IPS-NIHi7 (cell line): ENCODE measurements around the gene CTNNA3.

Experiments
- DNase-seq: peaks from one replicate; pipeline ENCODE4 v3.0.0; 2012; ENCODE audit warnings: mixed read lengths; ENCODE audit errors: extremely low spot score

CTNNA3 gene

DNA sequence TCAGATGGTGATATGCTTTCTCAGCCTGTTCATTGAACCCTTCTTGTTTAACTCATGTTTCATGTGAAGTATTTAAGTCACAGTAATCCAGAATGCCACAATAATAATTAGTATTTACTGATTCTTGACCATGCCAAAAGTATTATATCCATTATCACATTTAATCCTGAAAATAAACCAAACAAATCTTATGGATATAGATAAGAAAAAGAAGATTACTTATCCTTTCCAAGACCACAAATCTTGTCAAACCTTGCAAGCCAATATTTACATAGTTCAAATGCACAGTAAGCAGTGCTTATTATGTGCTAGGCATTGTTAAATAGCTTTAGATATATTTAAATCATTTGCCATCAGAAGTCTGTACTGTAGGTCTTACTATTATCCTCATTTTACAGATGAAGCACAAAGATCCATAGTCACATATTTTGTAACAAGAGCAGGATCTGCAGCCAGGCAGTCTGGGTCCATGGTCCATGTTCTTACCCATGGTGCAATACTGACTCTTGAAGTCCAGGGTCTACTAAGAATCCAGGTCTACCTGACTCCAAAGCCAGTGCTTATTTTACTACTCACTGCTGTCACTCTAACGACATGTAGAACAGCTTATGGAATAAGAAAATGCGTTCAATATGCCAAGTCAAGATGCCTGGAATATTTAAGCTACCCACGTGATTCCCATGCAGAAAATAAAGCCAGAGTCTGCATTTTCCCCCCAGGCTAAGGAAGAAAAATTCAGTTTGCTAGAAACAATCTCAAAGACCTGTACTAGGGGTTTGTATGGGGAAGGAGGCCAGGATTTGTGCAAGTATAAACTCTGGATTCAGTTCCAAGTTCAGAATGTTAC lies 1755.0 kb downstream of the CTNNA3 start:
- no peak for DNase-seq

DNA sequence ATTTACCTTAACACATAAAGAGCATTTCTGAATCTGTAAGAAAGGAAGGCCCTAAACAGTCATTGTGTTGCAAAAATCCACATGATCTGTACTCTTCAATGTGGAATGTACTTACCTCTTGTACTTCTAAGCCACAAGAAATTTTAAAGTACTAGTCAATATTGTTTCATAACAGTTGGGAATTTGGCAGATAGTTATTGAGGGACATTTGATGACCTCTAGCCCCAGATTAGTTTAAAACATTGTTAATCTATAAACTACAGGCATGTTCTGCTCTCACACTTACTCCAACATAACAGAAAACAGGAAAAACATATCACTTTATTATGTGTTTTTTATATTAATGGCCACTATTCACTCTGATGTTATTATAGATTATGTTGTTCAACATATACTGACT lies 1755.9 kb downstream of the CTNNA3 start:
- DNase-seq: no peak

DNA sequence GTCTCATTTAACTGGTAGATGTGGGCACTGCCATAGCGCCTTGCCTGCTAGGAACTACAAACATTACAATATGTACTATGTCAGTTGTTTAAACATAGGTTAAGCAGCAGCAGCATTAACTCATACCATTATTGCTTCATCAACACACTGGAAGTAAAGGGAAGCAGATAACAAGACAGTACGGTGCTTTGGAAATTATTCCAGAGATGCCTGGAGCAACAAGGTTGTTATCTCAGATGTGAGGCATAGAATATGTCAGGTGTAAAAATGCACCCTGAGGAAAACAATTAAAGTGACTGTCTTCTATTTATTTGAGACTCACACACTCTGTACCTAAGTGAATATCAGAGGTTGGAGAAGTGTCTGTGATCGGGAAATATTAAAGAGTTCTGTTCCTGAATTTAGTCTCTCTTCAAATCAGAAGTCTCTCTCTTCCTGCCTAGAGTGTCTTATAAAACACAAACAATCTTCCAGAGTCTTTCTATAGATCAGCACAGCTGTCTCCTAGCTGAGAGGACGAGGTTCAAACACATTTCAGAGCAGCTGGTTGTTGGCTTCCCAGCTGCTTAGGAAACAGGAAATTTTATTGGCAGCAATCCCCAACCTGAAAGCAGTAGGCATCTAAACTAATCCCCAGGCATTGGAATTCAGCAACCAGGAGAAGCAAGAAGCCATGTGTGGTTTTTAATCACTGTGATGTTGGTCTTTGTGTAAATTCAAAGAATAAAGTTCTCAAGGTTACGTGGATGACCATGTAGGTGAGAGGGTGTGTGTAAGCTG lies 1764.5 kb downstream of the CTNNA3 start:
- DNase-seq: no peak

DNA sequence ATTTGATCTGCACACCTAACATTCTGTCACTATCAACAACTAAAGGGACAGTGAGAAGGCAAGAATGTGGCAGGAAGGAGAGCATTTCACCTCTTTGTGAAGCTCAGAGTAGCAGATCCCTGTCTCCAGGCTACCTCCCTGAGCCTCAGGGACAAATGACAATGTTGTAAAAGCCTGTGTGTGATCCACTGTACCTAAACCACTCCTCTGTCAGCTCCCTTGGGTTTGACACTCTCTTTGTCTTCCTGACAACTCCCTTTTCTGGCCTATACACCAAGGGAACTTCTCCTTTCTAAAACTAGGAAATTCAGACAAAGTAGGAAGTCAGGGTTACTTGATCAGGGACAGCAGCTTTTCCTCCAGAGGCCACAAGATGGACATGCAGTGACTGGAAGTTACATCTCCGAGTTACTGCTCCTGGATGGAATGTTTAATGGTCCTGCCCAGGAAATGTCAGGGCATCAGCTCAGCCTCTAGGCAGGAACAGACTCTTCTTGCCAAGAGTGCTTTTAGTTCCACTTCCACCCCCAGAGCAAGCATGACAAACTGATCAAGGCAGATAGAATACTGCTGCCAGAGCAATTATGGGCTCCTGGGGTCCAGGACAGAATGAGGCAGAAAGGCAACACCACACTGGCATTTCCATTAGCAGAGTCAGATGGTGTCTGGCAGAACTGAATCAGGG lies 1784.7 kb downstream of the CTNNA3 start:
- DNase-seq: peak; percentile 15

DNA sequence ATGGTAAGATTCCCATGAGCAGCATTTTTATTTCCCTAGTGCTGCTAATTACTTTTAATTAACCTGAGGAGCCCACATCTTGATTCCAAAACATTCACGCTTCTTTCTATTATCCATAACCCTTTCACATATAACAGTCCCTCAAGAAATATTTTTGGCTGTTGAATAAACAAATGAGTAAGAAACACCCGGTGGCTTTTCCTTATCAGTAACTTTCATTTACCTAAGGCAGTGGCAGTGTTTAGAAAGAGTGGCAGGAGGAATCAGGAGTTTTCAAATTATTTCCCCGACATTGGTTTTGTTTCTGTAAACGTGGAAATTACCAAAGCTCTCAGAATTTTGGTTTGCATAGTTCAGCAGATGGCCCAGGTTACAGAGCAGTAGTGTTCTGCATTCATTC lies 1785.8 kb downstream of the CTNNA3 start:
- DNase-seq: no peak

DNA sequence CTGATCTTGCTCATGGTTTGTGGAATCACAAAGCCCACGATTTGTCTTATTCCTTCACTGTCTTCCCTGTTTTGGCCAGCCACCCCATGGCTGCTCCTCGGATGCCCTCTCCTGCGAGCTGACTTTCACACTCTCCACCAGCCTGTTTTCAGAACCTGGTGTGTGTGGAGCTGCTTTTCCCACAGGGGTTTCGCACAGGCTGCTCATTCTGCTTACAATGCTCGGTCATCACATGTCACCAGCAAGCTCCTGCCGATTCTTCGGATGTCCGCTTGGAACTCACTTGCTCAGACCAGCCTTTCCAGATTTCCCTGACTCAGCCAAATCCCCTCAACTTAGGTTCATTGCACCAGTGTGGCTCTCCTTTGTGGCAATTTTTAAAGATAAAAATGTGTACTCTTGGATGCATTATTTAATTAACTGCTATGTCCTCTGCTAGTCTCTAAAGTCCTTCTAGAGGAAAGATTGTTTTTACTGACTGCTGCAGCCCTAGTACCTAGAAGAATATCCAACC lies 1788.7 kb downstream of the CTNNA3 start:
- DNase-seq: no peak

DNA sequence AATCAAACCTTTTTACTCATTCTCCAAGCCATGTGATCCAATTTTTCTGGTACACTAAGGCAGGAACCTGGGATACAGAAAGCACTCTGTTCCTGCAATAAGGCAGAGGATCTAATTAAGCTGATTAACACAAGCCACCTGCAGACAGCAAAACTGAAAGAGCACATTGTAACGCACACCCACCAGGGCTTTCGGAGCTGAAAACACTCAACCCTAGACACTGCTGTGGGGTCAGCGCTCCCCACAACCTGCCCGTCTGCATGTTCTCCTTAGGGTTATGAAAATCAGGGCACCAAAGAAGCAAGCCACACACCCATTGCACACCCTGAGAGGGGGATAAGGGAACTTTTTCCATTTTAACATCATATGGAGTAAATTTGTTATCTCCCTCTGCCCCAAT lies 1792.4 kb downstream of the CTNNA3 start:
- no peak for DNase-seq

DNA sequence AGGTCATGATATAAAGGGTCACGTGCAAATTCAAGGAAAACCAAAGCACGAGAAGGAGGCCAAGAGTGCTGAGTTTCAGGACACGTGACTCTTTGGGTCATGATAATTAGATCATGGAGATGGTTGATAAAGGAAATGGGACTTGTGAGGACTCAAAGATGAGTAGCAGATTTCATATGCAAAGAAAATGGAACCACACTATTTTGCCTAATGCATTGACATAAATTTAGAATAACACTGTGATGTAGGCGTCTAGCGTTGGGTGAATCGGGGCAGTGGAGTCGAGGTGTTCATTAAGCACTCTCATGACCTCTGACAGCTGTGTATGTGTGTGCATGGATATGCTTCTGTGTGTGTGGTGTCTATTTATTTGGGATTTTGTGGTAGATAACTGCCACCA lies 1795.7 kb downstream of the CTNNA3 start:
- no peak for DNase-seq

DNA sequence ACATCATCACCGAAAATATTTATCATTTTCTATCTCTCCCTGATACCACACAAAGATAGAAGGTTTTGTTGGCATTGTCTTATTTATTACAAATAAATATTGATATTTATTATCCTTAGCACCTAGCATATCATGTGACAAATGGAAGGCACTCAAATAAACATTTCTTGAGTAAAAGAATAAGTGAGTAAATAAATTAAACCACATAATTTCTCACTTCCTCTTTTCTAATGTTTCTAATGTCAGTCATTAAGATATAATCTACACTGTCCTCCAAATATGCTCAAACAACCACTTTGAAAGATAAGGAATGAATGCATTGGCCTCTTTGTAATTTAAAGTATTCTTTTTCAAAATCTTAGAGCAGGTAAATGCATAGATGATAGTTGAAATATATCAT lies 1797.9 kb downstream of the CTNNA3 start:
- DNase-seq: no peak

DNA sequence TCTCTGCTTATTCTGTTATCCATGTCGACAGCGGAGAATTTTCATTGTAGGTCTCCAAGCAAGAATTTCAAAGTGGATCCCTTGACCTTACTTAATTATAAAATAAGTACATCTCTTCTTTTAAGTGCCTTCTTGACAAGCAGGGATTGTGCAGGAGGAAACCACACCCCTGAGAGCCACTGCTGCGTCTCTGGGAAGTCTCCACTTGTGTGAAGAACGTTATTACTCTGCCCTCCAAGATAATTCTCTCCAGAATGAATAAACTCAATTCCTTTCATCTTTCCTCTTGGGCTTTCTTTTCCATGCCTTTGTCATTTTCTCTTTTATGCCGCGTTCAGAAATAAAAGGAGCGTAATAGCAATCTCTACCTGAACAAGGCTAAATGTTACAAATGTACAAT lies 1801.0 kb downstream of the CTNNA3 start:
- no peak for DNase-seq

DNA sequence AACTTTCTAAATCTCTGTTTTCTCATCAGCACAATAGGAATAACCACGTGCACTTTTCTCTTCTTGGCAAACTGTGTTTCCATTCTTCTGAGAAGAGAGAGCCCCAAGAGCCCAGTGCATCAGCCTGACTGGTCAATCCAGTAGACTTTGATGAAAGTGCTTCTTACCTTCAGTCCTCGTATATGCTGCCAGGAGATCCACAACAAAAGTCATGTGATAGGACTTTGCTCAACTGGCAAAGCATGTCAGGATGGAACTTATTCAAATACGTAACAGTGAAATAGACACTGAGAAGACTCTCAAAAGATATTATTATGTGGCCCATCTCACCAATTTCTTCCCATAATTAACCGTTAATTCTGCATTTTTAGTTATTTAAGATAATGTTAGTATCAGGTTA lies 1801.6 kb downstream of the CTNNA3 start:
- no peak for DNase-seq

DNA sequence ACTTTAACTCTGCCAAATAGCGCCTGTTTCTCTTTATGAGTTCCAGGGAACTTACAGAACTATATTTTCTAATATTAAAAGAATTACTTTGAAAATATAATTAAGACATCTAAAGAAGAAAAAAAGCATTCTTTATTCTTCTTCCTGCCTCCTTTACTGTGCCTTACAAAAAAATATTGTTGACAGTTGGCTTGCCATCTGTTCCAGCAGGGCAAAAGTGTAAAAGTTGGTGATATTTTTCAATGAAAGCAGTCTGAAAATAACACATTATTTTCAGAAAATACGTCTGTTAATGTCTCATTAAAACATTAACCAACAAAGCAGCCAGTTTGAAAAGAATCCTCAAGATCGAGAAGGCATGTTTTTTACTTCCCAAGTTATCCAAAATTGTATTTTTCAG lies 1802.3 kb downstream of the CTNNA3 start:
- no peak for DNase-seq

DNA sequence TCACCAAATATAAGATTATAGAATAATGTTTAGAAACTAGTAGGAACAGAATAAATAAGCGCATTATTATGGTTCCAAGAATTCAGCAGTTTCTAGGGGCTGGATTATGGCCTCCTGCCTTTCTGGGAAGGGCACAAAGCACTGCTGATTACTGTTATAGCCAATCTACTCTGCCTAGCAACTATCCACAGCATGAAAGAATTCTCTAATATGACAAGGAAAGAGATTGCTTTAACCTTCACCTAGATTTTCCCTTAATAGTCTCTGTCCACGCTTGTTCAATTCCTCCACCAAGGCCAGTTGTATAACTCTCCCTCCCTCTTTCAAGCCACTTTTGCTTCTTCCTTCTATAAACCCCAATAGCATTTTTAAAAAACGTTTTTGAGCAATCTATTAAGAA lies 1803.7 kb downstream of the CTNNA3 start:
- no peak for DNase-seq

DNA sequence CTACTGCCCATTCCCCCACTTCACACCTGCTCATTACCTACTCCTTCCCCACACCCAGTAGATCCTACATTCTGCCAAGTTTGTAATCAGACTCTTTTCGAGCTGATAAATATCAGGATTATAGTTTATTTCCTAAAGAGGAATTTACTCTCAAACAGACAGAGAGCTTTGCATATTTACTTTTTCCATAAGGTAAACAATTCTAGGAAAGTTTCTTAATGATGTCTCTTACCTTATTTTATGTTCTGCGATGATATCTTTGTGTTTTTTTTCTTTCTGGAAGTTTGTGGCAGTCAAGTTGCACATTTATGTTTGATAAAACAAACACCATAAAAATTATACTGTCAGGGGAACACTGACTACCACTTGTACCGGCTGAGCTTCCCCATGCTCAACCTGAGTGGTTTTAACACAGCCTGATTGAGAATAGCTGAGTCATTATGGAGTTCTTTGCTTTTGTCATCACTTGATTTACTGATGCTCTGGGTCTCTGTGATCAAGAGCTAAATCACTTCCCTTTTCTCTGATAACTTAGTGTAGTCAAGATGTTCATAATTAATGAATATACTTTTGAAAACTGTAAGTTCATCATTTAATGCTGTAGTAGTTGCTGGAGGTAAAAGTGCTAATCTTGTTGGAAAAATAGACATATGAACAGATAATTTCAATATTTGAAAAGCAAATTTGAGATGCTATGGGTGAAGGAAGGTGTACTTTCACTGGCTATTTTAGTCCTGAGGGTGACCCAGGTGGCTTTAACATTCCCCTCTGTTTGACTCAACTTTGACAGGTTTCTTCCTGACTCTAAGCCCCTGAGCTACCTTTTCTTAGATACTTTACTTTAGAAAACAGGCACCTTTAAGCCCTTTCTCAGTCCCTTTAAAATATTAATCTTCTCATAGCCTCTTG lies 1804.7 kb downstream of the CTNNA3 start:
- no peak for DNase-seq

DNA sequence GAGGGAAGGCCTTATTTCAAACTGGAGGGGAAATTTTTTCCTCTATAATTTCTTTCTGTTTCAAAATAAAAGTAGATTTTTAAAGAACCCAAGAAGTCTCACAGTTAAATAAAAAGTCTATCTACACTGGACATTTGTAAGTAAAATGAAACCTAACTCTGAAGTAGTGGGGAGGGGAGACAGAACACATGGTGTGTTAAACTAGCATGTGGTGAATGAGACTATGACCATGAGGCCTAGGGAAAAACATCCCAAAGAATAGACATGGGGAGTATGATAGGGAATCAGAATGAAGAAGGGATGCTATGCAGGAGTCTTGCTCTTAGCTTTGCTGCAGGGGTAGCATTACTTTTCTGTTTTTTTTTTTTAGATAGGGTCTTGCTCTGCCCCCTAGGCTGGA lies 1831.5 kb downstream of the CTNNA3 start:
- no peak for DNase-seq

DNA sequence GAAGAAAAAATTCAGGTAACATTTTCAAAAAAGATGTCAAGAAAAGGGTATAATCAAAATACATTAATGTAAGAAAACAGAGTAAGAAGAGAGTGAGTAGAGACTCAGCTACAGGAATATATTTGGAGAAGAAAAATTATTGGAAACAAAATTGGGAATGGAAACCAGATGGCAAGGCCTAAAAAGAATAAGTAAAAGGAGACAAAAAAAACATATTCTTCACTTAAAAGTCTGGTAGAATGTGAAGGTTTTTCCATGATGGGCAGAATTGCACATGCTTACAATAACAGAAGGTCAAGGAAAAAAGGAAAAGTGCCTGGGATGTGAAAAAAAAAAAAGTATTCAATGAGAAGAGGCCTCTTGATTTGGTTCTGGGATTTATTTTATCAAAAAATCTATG lies 1832.0 kb downstream of the CTNNA3 start:
- DNase-seq: no peak
